ENCODE measurements around the gene TRIM44.

DNA sequence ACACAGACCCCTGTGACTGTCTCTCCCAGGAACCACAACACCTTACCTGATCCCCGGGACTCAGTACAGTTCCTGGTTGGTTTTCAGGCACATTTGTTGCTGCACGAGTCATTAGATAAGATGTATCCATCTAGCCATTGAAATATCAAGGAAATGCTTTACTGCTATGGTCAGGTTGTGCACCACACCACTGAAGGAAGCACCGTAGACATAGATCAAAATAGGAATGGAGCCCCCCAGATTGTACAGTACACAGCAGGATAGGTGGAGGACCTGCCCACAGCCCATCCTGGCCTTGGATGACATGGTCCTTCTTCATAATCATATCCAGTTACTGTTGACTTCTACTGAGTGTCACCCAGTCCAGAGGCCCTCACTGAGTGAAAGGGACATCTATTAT lies 195.3 kb downstream of the TRIM44 start:
- TF ChIP-seq, protein P1, sequence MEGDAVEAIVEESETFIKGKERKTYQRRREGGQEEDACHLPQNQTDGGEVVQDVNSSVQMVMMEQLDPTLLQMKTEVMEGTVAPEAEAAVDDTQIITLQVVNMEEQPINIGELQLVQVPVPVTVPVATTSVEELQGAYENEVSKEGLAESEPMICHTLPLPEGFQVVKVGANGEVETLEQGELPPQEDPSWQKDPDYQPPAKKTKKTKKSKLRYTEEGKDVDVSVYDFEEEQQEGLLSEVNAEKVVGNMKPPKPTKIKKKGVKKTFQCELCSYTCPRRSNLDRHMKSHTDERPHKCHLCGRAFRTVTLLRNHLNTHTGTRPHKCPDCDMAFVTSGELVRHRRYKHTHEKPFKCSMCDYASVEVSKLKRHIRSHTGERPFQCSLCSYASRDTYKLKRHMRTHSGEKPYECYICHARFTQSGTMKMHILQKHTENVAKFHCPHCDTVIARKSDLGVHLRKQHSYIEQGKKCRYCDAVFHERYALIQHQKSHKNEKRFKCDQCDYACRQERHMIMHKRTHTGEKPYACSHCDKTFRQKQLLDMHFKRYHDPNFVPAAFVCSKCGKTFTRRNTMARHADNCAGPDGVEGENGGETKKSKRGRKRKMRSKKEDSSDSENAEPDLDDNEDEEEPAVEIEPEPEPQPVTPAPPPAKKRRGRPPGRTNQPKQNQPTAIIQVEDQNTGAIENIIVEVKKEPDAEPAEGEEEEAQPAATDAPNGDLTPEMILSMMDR (IDR thresholded peaks at IDR 0.05): no peak
- no peak for TF ChIP-seq POLR2A (IDR thresholded peaks at IDR 0.05)
